ENCODE results near the gene AGRN. TPM values are rescaled to one million over a fixed set of nuclear protein-coding genes. Genes with fewer than 3 reads are reported as not detected.
A peak's percentile ranks its signal among the peaks of the same experiment; 100 is the strongest.

The AGRN gene
- total and polyA plus RNA-seq, 4 experiments from 2014 or later, result 1.2 to 1.4 TPM; not detected in 2

- DNase-seq, result peak in 1 of 5 donors; percentile 34
- Mint-ChIP-seq H3K9me3 (peaks cover 0 to 3% (median 0%) of the 10 kb centered on the region in 8 donors), H3K27me3 (peaks cover 2 to 6% of the 10 kb centered on the region in 2 donors), H3K36me3 (no peaks in the 10 kb centered on the region), H3K4me1 (peaks cover 0 to 16% (median 3%) of the 10 kb centered on the region in 4 donors), H3K27ac (peak overlapping the region in 3 of 7 donors; percentile 22 to 51 (median 46)), H3K4me3 (peak overlapping the region in 3 of 8 donors; percentile 27 to 76 (median 36))
- H3K27ac ChIP-seq (ENCODE audit: low read depth, low read length), result no peak overlapping the region
- ChIA-PET POLR2A (ENCODE audit: partially characterized antibody) (interaction anchor here (1.2 kb wide), 1 partner anchor 9 kb away, joined by 3 read pairs; the partner anchor contains the start of gene ISG15), CTCF (ENCODE audit: partially characterized antibody) (interaction anchor here (2.3 kb wide), 1 partner anchor 41 kb away, joined by 5 read pairs; no protein-coding TSS in a partner anchor)
- H3K36me3 ChIP-seq (ENCODE audit: insufficient read depth, low read length), result no peaks in the 10 kb centered on the region
- intact Hi-C loops (cut with micrococcal nuclease), result no loop called here
- peaks cover 10% of the 10 kb centered on the region for H3K4me1 ChIP-seq (ENCODE audit: insufficient read depth, low read length)
- no peaks in the 10 kb centered on the region for H3K9me3 ChIP-seq (ENCODE audit: control insufficient read depth in 1 of 2, low read length in 2 of 2)
- H3K4me3 ChIP-seq (ENCODE audit: low read length in 2 of 2), result no peak overlapping the region
- H3K27me3 ChIP-seq (ENCODE audit: insufficient read depth, low read length), result no peaks in the 10 kb centered on the region
These were observed 2.5 kb downstream of the AGRN start for GRCh38 chr1:1022302-1023009.

- intact Hi-C loops (cut with micrococcal nuclease), result no loop called here
- Histone ChIP-seq H3K36me3 (ENCODE audit: insufficient read depth, low read length) (no peaks in the 10 kb centered on the region), H3K4me3 (ENCODE audit: low read length in 2 of 2) (no peak overlapping the region), H3K9me3 (ENCODE audit: control insufficient read depth in 1 of 2, low read length in 2 of 2) (no peaks in the 10 kb centered on the region), H3K4me1 (ENCODE audit: insufficient read depth, low read length) (peaks cover 10% of the 10 kb centered on the region), H3K27ac (ENCODE audit: low read depth, low read length) (no peak overlapping the region), H3K27me3 (ENCODE audit: insufficient read depth, low read length) (no peaks in the 10 kb centered on the region)
- no peak overlapping the region for H3K4me3 Mint-ChIP-seq
- H3K27ac Mint-ChIP-seq, result peak overlapping the region in 1 of 7 donors; percentile 46
- H3K36me3 Mint-ChIP-seq, result no peaks in the 10 kb centered on the region
- CTCF ChIA-PET (ENCODE audit: partially characterized antibody), result interaction anchor here (2.3 kb wide), 1 partner anchor 40 kb away, joined by 5 read pairs; no protein-coding TSS in a partner anchor
- POLR2A ChIA-PET (ENCODE audit: partially characterized antibody), result interaction anchor here (0.9 kb wide), 1 partner anchor 21 kb away, joined by 3 read pairs; no protein-coding TSS in a partner anchor
- no peak for DNase-seq
- peaks cover 0 to 13% (median 3%) of the 10 kb centered on the region in 4 donors for H3K4me1 Mint-ChIP-seq
- H3K27me3 Mint-ChIP-seq, result peaks cover 2 to 6% of the 10 kb centered on the region in 2 donors
- H3K9me3 Mint-ChIP-seq, result peaks cover 0 to 3% (median 0%) of the 10 kb centered on the region in 8 donors
These were observed 3.8 kb downstream of the AGRN start for GRCh38 chr1:1023700-1024099.

GRCh38 chr1:1024149-1024770 is 4.3 kb downstream of the AGRN start:
- peaks cover 6% of the 10 kb centered on the region for H3K4me1 ChIP-seq (ENCODE audit: insufficient read depth, low read length)
- CTCF ChIA-PET (ENCODE audit: partially characterized antibody), result interaction anchor here (2.3 kb wide), 1 partner anchor 40 kb away, joined by 5 read pairs; no protein-coding TSS in a partner anchor
- Mint-ChIP-seq H3K4me1 (peaks cover 0 to 13% (median 1%) of the 10 kb centered on the region in 4 donors), H3K36me3 (no peaks in the 10 kb centered on the region), H3K27me3 (peaks cover 2 to 6% of the 10 kb centered on the region in 2 donors), H3K27ac (no peak overlapping the region), H3K4me3 (no peak overlapping the region), H3K9me3 (peaks cover 0 to 3% (median 0%) of the 10 kb centered on the region in 8 donors)
- DNase-seq, result no peak
- intact Hi-C loops (cut with micrococcal nuclease), result no loop called here
- no peaks in the 10 kb centered on the region for H3K36me3 ChIP-seq (ENCODE audit: insufficient read depth, low read length)
- no peak overlapping the region for H3K4me3 ChIP-seq (ENCODE audit: low read length in 2 of 2)
- H3K9me3 ChIP-seq (ENCODE audit: control insufficient read depth in 1 of 2, low read length in 2 of 2), result no peaks in the 10 kb centered on the region
- POLR2A ChIA-PET (ENCODE audit: partially characterized antibody), result interaction anchor here (0.9 kb wide), 1 partner anchor 22 kb away, joined by 3 read pairs; no protein-coding TSS in a partner anchor
- no peak overlapping the region for H3K27ac ChIP-seq (ENCODE audit: low read depth, low read length)
- no peaks in the 10 kb centered on the region for H3K27me3 ChIP-seq (ENCODE audit: insufficient read depth, low read length)

- H3K4me1 Mint-ChIP-seq, result peaks cover 0 to 13% (median 1%) of the 10 kb centered on the region in 4 donors
- Histone ChIP-seq H3K4me1 (ENCODE audit: insufficient read depth, low read length) (peaks cover 6% of the 10 kb centered on the region), H3K27ac (ENCODE audit: low read depth, low read length) (no peak overlapping the region), H3K36me3 (ENCODE audit: insufficient read depth, low read length) (no peaks in the 10 kb centered on the region), H3K4me3 (ENCODE audit: low read length in 2 of 2) (no peak overlapping the region), H3K27me3 (ENCODE audit: insufficient read depth, low read length) (no peaks in the 10 kb centered on the region), H3K9me3 (ENCODE audit: control insufficient read depth in 1 of 2, low read length in 2 of 2) (no peaks in the 10 kb centered on the region)
- ChIA-PET POLR2A (ENCODE audit: partially characterized antibody) (no interaction called here), CTCF (ENCODE audit: partially characterized antibody) (interaction anchor here (2.3 kb wide), 1 partner anchor 39 kb away, joined by 5 read pairs; no protein-coding TSS in a partner anchor)
- H3K27me3 Mint-ChIP-seq, result peaks cover 2 to 6% of the 10 kb centered on the region in 2 donors
- peaks cover 0 to 3% (median 0%) of the 10 kb centered on the region in 8 donors for H3K9me3 Mint-ChIP-seq
- H3K27ac Mint-ChIP-seq, result no peak overlapping the region
- no peak overlapping the region for H3K4me3 Mint-ChIP-seq
- no peak for DNase-seq
- intact Hi-C loops (cut with micrococcal nuclease), result no loop called here
- no peaks in the 10 kb centered on the region for H3K36me3 Mint-ChIP-seq
These were observed 5.1 kb downstream of the AGRN start for GRCh38 chr1:1024771-1025699.

GRCh38 chr1:1025730-1026129 is 5.8 kb downstream of the AGRN start:
- Mint-ChIP-seq H3K27me3 (peaks cover 2 to 6% of the 10 kb centered on the region in 2 donors), H3K9me3 (peaks cover 0 to 3% (median 0%) of the 10 kb centered on the region in 8 donors), H3K4me3 (no peak overlapping the region), H3K36me3 (no peaks in the 10 kb centered on the region), H3K4me1 (peaks cover 0 to 13% (median 1%) of the 10 kb centered on the region in 4 donors), H3K27ac (no peak overlapping the region)
- Histone ChIP-seq H3K36me3 (ENCODE audit: insufficient read depth, low read length) (no peaks in the 10 kb centered on the region), H3K27me3 (ENCODE audit: insufficient read depth, low read length) (no peaks in the 10 kb centered on the region), H3K27ac (ENCODE audit: low read depth, low read length) (no peak overlapping the region), H3K9me3 (ENCODE audit: control insufficient read depth in 1 of 2, low read length in 2 of 2) (no peaks in the 10 kb centered on the region), H3K4me1 (ENCODE audit: insufficient read depth, low read length) (peaks cover 6% of the 10 kb centered on the region), H3K4me3 (ENCODE audit: low read length in 2 of 2) (no peak overlapping the region)
- ChIA-PET CTCF (ENCODE audit: partially characterized antibody) (no interaction called here), POLR2A (ENCODE audit: partially characterized antibody) (no interaction called here)
- DNase-seq, result no peak
- intact Hi-C loops (cut with micrococcal nuclease), result no loop called here

- Histone ChIP-seq H3K27me3 (ENCODE audit: insufficient read depth, low read length) (no peaks in the 10 kb centered on the region), H3K36me3 (ENCODE audit: insufficient read depth, low read length) (no peaks in the 10 kb centered on the region), H3K9me3 (ENCODE audit: control insufficient read depth in 1 of 2, low read length in 2 of 2) (no peaks in the 10 kb centered on the region), H3K4me3 (ENCODE audit: low read length in 2 of 2) (no peak overlapping the region), H3K27ac (ENCODE audit: low read depth, low read length) (no peak overlapping the region), H3K4me1 (ENCODE audit: insufficient read depth, low read length) (peaks cover 6% of the 10 kb centered on the region)
- H3K9me3 Mint-ChIP-seq, result peaks cover 0 to 3% (median 0%) of the 10 kb centered on the region in 8 donors
- intact Hi-C loops (cut with micrococcal nuclease), result no loop called here
- DNase-seq, result no peak
- no peaks in the 10 kb centered on the region for H3K36me3 Mint-ChIP-seq
- ChIA-PET POLR2A (ENCODE audit: partially characterized antibody) (no interaction called here), CTCF (ENCODE audit: partially characterized antibody) (no interaction called here)
- H3K27ac Mint-ChIP-seq, result no peak overlapping the region
- no peak overlapping the region for H3K4me3 Mint-ChIP-seq
- H3K4me1 Mint-ChIP-seq, result peaks cover 0 to 13% (median 1%) of the 10 kb centered on the region in 4 donors
- H3K27me3 Mint-ChIP-seq, result peaks cover 2 to 6% of the 10 kb centered on the region in 2 donors
These were observed 6.9 kb downstream of the AGRN start for GRCh38 chr1:1026599-1027413.
